Measurements from ENCODE around the gene DPH1. TPM values are rescaled to one million over a fixed set of nuclear protein-coding genes. Genes with fewer than 3 reads are reported as not detected.

The DPH1 gene
- total and polyA plus RNA-seq, 2 donors (not counting 1 experiment from before 2014, with no cell fraction given), result 23.1 to 28.5 TPM

GRCh38 chr17:2071455-2072281, 41.7 kb downstream of the DPH1 start:
- Histone ChIP-seq H3K79me2 (ENCODE audit: control insufficient read depth, insufficient read depth, low read length) (no peaks in the 10 kb centered on the region), H3K9me3 (ENCODE audit: control insufficient read depth, insufficient read depth, low read depth, low read length) (no peaks in the 10 kb centered on the region), H3K36me3 (ENCODE audit: control insufficient read depth, insufficient read depth, low read length) (peaks cover 3% of the 10 kb centered on the region), H3K4me3 (replicated peaks in 1 of 4; ENCODE audit: control extremely low read depth in 1 of 4, insufficient read depth in 1 of 4, low read depth in 3 of 4, low read length in 4 of 4) (no peak overlapping the region), H3K9ac (ENCODE audit: insufficient read depth, low read length) (peak overlapping the region; percentile 68), H3K4me1 (ENCODE audit: control insufficient read depth, extremely low read depth, insufficient read depth, low read length) (peaks cover 66% of the 10 kb centered on the region), H4K20me1 (ENCODE audit: control insufficient read depth, extremely low read depth, insufficient read depth, low read length) (no peaks in the 10 kb centered on the region), H2AFZ (ENCODE audit: low read length) (no peak overlapping the region), H3K4me2 (ENCODE audit: extremely low read depth, insufficient read depth, low read length) (peak overlapping the region; percentile 51), H3K27ac (ENCODE audit: insufficient read depth, low read length) (peak overlapping the region; percentile 96), H3K27me3 (ENCODE audit: control insufficient read depth, insufficient read depth, low read length) (no peaks in the 10 kb centered on the region)
- TF ChIP-seq EZH2 (IDR thresholded peaks at IDR 0.05; ENCODE audit: low read length, missing control alignments), result no peak
- peak in 1 of 2 donors; percentile 16 for TF ChIP-seq CTCF (conservative IDR thresholded peaks at IDR 0.05 in 1 of 2, IDR thresholded peaks at IDR 0.05 in 1 of 2; ENCODE audit: low read depth in 1 of 2, low read length in 2 of 2)
- DNase-seq (ENCODE audit: low read depth in 2 of 2), result peak; percentile 76 to 87

- Histone ChIP-seq H3K9me3 (ENCODE audit: control insufficient read depth, insufficient read depth, low read depth, low read length) (no peaks in the 10 kb centered on the region), H3K4me3 (replicated peaks in 1 of 4; ENCODE audit: control extremely low read depth in 1 of 4, insufficient read depth in 1 of 4, low read depth in 3 of 4, low read length in 4 of 4) (no peak overlapping the region), H3K9ac (ENCODE audit: insufficient read depth, low read length) (no peak overlapping the region), H3K4me1 (ENCODE audit: control insufficient read depth, extremely low read depth, insufficient read depth, low read length) (peaks cover 46% of the 10 kb centered on the region), H3K4me2 (ENCODE audit: extremely low read depth, insufficient read depth, low read length) (no peak overlapping the region), H3K79me2 (ENCODE audit: control insufficient read depth, insufficient read depth, low read length) (no peaks in the 10 kb centered on the region), H2AFZ (ENCODE audit: low read length) (no peak overlapping the region), H4K20me1 (ENCODE audit: control insufficient read depth, extremely low read depth, insufficient read depth, low read length) (no peaks in the 10 kb centered on the region), H3K27ac (ENCODE audit: insufficient read depth, low read length) (no peak overlapping the region), H3K36me3 (ENCODE audit: control insufficient read depth, insufficient read depth, low read length) (peaks cover 6% of the 10 kb centered on the region), H3K27me3 (ENCODE audit: control insufficient read depth, insufficient read depth, low read length) (no peaks in the 10 kb centered on the region)
- no peak for DNase-seq (ENCODE audit: low read depth in 2 of 2)
- TF ChIP-seq CTCF (conservative IDR thresholded peaks at IDR 0.05 in 1 of 2, IDR thresholded peaks at IDR 0.05 in 1 of 2; ENCODE audit: low read depth in 1 of 2, low read length in 2 of 2) (no peak), EZH2 (IDR thresholded peaks at IDR 0.05; ENCODE audit: low read length, missing control alignments) (no peak)
These were observed 45.0 kb downstream of the DPH1 start for GRCh38 chr17:2074919-2075318.

GRCh38 chr17:2075336-2076086, 45.6 kb downstream of the DPH1 start:
- H3K27me3 ChIP-seq (ENCODE audit: control insufficient read depth, insufficient read depth, low read length), result no peaks in the 10 kb centered on the region
- H3K4me3 ChIP-seq (replicated peaks in 1 of 4; ENCODE audit: control extremely low read depth in 1 of 4, insufficient read depth in 1 of 4, low read depth in 3 of 4, low read length in 4 of 4), result no peak overlapping the region
- H3K9ac ChIP-seq (ENCODE audit: insufficient read depth, low read length), result no peak overlapping the region
- peaks cover 5% of the 10 kb centered on the region for H3K36me3 ChIP-seq (ENCODE audit: control insufficient read depth, insufficient read depth, low read length)
- peak; percentile 69 to 80 for DNase-seq (ENCODE audit: low read depth in 2 of 2)
- H3K79me2 ChIP-seq (ENCODE audit: control insufficient read depth, insufficient read depth, low read length), result no peaks in the 10 kb centered on the region
- peak in 1 of 2 donors; percentile 17 for TF ChIP-seq CTCF (conservative IDR thresholded peaks at IDR 0.05 in 1 of 2, IDR thresholded peaks at IDR 0.05 in 1 of 2; ENCODE audit: low read depth in 1 of 2, low read length in 2 of 2)
- TF ChIP-seq EZH2 (IDR thresholded peaks at IDR 0.05; ENCODE audit: low read length, missing control alignments), result no peak
- no peak overlapping the region for H3K4me2 ChIP-seq (ENCODE audit: extremely low read depth, insufficient read depth, low read length)
- H3K4me1 ChIP-seq (ENCODE audit: control insufficient read depth, extremely low read depth, insufficient read depth, low read length), result peaks cover 40% of the 10 kb centered on the region
- no peak overlapping the region for H2AFZ ChIP-seq (ENCODE audit: low read length)
- no peaks in the 10 kb centered on the region for H3K9me3 ChIP-seq (ENCODE audit: control insufficient read depth, insufficient read depth, low read depth, low read length)
- H4K20me1 ChIP-seq (ENCODE audit: control insufficient read depth, extremely low read depth, insufficient read depth, low read length), result no peaks in the 10 kb centered on the region
- H3K27ac ChIP-seq (ENCODE audit: insufficient read depth, low read length), result peak overlapping the region; percentile 64

All from fibroblast of lung (primary cell).